ENCODE data around the gene ALAS2. TPM values are rescaled to one million over a fixed set of nuclear protein-coding genes. Genes with fewer than 3 reads are reported as not detected.
A peak's percentile ranks its signal among the peaks of the same experiment; 100 is the strongest.
"Not testable (repeated sequence)": the region's sequence is repeated elsewhere in the genome, so short reads cannot be mapped to it uniquely, and the experiment has no call there.

Gene ALAS2
- not detected for total RNA-seq

GRCh38 chrX:55030271-55031205 is at the start of gene ALAS2:
Gene ALAS2 (minus strand): TSS chrX:55030977. CDS start chrX:55026000, 4,977 bp downstream.
- Mint-ChIP-seq H3K27ac (no peak within 1 kb of the TSS), H3K27me3 (no peaks in the 10 kb centered on the region), H3K4me1 (ENCODE audit: low read depth) (no peaks in the 10 kb centered on the region), H3K4me3 (no peak within 1 kb of the TSS), H3K36me3 (no peaks in the 10 kb centered on the region), H3K9me3 (no peaks in the 10 kb centered on the region)
- intact Hi-C loops (cut with micrococcal nuclease), result no loop called here
- POLR2A ChIA-PET, result no interaction called here
- no peak for DNase-seq
- CTCF ChIA-PET, result interaction anchor here (0.7 kb wide), 1 partner anchor 21 kb away, joined by 3 read pairs; no protein-coding TSS in a partner anchor

DNA sequence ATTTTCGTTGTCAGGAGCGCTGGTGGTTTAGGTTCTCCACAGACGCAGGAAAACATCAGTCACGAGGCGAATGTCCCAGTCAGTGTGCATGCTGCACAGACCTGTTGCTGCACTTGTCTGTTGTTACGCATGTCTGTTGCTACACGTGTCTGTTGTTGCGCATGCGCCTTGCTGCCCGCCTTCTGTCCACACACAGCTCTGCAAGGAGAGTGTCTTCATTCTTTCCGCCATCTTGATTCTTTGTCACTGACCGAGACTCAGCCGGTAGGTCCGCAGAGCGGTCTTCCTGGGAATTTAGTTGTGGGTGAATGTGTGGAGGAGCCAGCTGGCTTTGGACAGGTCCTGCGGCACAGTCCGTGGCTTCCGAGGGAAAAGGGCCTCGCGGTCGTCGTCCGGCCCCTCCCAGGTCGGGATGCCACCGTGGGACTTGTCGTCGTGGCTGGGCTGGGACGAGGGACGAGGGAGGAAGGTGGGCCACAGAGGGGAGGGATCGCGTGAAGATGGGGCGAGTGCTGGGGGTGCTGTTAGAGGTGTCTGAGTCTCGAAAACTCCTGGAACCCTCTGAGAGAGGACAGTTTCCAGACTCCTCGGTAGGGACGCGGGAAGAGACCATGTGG is 44.2 kb upstream of the ALAS2 start, which contains the start of gene PAGE2B:
Gene PAGE2B, plus strand, starts transcription at position 180 of the 617 bp plus-strand sequence. CDS start 1,012 bp downstream, outside the sequence.
- ChIA-PET POLR2A (no interaction called here), CTCF (no interaction called here)
- Mint-ChIP-seq H3K36me3 (no peaks in the 10 kb centered on the region), H3K4me3 (no peak within 1 kb of the TSS), H3K4me1 (ENCODE audit: low read depth) (no peaks in the 10 kb centered on the region), H3K9me3 (no peaks in the 10 kb centered on the region), H3K27me3 (no peaks in the 10 kb centered on the region), H3K27ac (no peak within 1 kb of the TSS)
- intact Hi-C loops (cut with micrococcal nuclease), result no loop called here
- no peak for DNase-seq

DNA sequence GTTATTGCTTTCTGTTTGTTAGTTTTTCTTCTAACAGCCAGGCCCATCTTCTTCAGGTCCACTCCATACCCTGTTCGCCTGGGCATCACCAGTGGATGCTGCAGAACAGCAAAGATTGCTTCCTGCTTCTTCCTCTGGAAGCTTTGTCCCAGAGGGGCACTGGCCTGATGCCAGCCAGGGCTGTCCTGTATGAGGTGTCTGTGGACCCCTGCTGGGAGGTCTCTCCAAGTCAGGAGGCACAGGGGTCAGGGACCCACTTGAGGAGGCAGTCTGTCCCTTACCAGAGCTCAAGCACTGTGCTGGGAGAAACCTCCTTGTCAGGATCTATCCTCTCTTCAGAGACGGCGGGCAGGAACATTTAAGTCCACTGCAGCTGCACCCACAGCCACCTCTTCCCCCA is 41.5 kb upstream of the ALAS2 start:
- Mint-ChIP-seq H3K36me3 (no peaks in the 10 kb centered on the region), H3K9me3 (no peaks in the 10 kb centered on the region), H3K27me3 (no peaks in the 10 kb centered on the region), H3K4me1 (ENCODE audit: low read depth) (no peaks in the 10 kb centered on the region), H3K27ac (no peak overlapping the region), H3K4me3 (no peak overlapping the region)
- intact Hi-C loops (cut with micrococcal nuclease), result no loop called here
- POLR2A ChIA-PET, result no interaction called here
- DNase-seq, result no peak
- CTCF ChIA-PET, result no interaction called here

DNA sequence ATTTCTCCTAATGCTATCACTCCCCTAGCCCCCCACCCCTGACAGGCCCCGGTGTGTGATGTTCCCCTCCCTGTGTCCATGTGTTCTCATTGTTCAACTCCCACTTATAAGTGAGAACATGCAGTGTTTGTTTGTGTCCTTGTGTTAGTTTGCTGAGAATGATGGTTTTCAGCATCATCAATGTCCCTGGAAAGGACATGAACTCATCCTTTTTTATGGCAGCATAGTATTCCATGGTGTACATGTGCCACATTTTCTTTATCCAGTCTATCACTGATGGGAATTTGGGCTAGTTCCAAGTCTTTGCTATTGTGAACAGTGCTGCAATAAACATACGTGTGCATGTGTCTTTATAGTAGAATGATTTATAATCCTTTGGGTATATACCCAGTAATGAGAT is 36.4 kb upstream of the ALAS2 start:
- DNase-seq; H3K4me3 Mint-ChIP-seq; intact Hi-C loops (cut with micrococcal nuclease); H3K9me3 Mint-ChIP-seq; H3K27ac Mint-ChIP-seq; H3K36me3 Mint-ChIP-seq; H3K4me1 Mint-ChIP-seq (ENCODE audit: low read depth); CTCF ChIA-PET; H3K27me3 Mint-ChIP-seq; POLR2A ChIA-PET: not testable (repeated sequence)

DNA sequence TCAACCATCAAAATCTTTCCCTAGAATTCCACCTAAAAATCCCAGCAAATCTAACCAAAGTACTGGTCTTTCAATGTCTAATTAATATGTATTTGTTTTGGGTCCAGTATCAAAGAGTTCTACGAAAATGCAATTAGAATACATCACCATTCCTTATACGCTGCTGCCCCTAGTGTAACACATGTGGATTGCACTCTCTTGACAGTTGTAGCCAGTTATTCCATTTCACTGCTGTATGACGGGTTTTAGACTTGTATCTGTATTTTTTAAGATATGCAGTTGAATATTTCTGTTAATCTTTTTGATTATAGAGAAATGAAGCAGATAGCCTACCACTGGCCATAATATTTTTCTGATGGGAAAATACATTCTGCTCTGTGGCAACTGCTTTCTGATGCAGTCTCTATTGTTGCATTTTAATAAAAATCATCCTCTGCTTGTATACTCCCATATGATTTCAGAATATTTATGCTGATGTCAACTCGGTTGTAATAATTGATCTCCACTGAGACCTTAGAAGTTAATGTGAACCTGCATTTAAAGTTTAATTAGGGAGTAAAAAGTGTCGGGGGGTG is 27.0 kb upstream of the ALAS2 start:
- H3K4me3 Mint-ChIP-seq, result peak overlapping the region; percentile 35
- H3K27me3 Mint-ChIP-seq, result no peaks in the 10 kb centered on the region
- intact Hi-C loops (cut with micrococcal nuclease), result loop anchor here (1.0 to 2.0 kb wide), 3 partner anchors 57 to 166 kb away; partner anchors contain the start of gene APEX2
- peaks cover 18% of the 10 kb centered on the region for H3K4me1 Mint-ChIP-seq (ENCODE audit: low read depth)
- no peaks in the 10 kb centered on the region for H3K9me3 Mint-ChIP-seq
- peak; percentile 23 for DNase-seq
- no peak overlapping the region for H3K27ac Mint-ChIP-seq
- ChIA-PET CTCF (interaction anchor here (0.6 to 1.3 kb wide), 5 partner anchors 58 to 634 kb away, joined by 3 to 13 read pairs (median 4); partner anchors contain the start of gene APEX2), POLR2A (no interaction called here)
- H3K36me3 Mint-ChIP-seq, result no peaks in the 10 kb centered on the region

DNA sequence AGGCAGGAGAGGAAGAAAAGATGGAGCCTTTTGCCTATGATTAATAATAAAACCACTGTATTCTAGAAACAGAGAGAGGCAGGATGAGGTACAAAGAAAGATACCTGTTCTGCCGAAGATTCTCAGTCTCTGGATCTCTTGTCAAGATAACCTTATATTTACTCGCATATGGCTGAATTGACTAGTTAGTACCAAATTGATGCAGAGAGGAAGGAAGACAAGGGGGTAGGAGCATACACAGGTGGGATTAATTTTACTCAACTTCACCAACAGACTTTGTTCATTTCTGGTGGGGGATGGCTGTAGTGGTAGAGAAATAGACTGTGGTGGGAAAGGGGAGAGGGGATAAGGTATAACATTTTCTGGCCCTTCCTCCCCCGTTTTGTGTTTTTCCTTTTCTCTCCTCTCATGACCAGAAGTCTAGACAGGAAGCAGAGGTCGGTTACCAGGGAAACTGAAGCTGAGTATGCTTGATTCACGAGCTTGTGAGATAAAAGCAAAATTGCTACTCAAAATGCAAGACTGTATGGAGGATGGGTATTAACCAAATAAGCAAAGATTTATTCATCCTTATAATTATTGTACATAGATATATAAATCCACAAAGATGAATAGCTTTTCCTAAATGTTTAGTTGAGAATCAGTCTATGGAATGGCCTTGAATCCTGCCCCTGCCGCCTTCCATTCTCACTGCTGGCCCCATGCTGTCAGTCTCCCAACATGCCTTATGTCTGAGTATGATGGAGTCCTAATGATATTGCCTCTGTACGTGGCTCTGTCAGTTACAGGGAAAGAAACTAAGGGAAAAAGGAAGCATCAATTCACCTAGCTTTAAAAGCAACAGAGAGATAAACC is 26.3 kb upstream of the ALAS2 start:
- ChIA-PET POLR2A (no interaction called here), CTCF (interaction anchor here (0.6 to 1.3 kb wide), 6 partner anchors 57 to 692 kb away, joined by 3 to 13 read pairs (median 4); partner anchors contain the start of gene APEX2)
- no peaks in the 10 kb centered on the region for H3K9me3 Mint-ChIP-seq
- H3K27me3 Mint-ChIP-seq, result no peaks in the 10 kb centered on the region
- H3K4me1 Mint-ChIP-seq (ENCODE audit: low read depth), result peaks cover 18% of the 10 kb centered on the region
- peak overlapping the region; percentile 35 for H3K4me3 Mint-ChIP-seq
- peak; percentile 16 for DNase-seq
- intact Hi-C loops (cut with micrococcal nuclease), result loop anchor here (1.0 to 2.0 kb wide), 3 partner anchors 57 to 166 kb away; partner anchors contain the start of gene APEX2
- H3K27ac Mint-ChIP-seq, result peak overlapping the region; percentile 36
- H3K36me3 Mint-ChIP-seq, result no peaks in the 10 kb centered on the region

DNA sequence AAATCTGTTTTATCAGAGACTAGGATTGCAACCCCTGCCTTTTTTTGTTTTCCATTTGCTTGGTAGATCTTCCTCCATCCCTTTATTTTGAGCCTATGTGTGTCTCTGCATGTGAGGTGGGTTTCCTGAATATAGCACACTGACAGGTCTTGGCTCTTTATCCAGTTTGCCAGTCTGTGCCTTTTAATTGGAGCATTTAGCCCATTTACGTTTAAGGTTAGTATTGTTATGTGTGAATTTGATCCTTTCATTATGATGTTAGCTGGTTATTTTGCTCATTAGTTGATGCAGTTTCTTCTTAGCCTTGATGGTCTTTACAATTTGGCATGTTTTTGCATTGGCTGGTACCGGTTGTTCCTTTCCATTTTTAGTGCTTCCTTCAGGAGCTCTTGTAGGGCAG is 19.8 kb upstream of the ALAS2 start:
- intact Hi-C loops (cut with micrococcal nuclease); H3K27ac Mint-ChIP-seq; H3K27me3 Mint-ChIP-seq; H3K9me3 Mint-ChIP-seq; DNase-seq; H3K4me3 Mint-ChIP-seq; H3K4me1 Mint-ChIP-seq (ENCODE audit: low read depth); CTCF ChIA-PET; H3K36me3 Mint-ChIP-seq; POLR2A ChIA-PET: not testable (repeated sequence)

DNA sequence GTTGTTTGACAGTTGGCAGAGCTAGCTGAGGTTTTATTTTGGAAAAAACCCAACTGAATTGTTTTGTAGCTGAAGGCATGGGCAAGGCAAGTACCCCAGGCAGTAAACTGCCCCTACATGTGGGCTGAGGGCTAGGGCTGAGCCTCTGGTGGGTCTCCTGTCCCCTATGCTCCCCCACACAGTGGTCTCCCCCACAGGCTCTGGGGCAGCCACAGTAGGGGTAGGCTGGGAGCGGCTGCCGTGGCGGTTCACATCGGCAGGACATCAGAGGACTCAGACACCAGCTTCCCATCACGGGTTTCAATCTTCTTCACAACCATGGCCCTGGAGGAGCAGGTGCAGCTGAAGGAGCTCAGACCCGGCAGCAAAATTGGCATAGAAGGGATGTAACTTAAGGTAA is 10.7 kb upstream of the ALAS2 start:
- H3K4me3 Mint-ChIP-seq, result no peak overlapping the region
- peaks cover 2% of the 10 kb centered on the region for H3K9me3 Mint-ChIP-seq
- POLR2A ChIA-PET, result no interaction called here
- H3K4me1 Mint-ChIP-seq (ENCODE audit: low read depth), result no peaks in the 10 kb centered on the region
- CTCF ChIA-PET, result no interaction called here
- H3K27ac Mint-ChIP-seq, result no peak overlapping the region
- no peaks in the 10 kb centered on the region for H3K36me3 Mint-ChIP-seq
- no peak for DNase-seq
- no peaks in the 10 kb centered on the region for H3K27me3 Mint-ChIP-seq
- intact Hi-C loops (cut with micrococcal nuclease), result no loop called here

DNA sequence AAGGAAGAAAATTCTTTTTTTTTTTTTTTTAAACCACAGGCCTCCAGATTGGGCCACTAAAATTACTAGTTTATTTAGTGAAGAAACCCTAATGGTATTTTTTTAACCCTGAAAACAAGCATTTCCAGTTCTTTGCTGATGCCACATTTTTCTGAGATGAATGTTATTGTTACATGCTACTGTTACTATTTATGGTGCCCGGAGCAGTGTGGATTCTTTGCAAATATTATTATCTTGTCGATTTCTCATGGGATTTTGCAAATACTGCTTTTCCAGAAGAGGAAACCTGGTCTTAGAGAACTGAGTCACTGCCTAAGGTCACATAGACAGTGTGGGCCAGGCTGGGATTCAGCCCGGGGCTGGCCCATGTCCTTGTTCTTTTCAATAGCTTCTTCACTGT is 8.7 kb upstream of the ALAS2 start:
- peaks cover 2% of the 10 kb centered on the region for H3K9me3 Mint-ChIP-seq
- H3K36me3 Mint-ChIP-seq, result no peaks in the 10 kb centered on the region
- H3K27me3 Mint-ChIP-seq, result no peaks in the 10 kb centered on the region
- intact Hi-C loops (cut with micrococcal nuclease), result no loop called here
- H3K27ac Mint-ChIP-seq, result no peak overlapping the region
- no peak overlapping the region for H3K4me3 Mint-ChIP-seq
- POLR2A ChIA-PET, result no interaction called here
- H3K4me1 Mint-ChIP-seq (ENCODE audit: low read depth), result no peaks in the 10 kb centered on the region
- DNase-seq, result no peak
- CTCF ChIA-PET, result no interaction called here

DNA sequence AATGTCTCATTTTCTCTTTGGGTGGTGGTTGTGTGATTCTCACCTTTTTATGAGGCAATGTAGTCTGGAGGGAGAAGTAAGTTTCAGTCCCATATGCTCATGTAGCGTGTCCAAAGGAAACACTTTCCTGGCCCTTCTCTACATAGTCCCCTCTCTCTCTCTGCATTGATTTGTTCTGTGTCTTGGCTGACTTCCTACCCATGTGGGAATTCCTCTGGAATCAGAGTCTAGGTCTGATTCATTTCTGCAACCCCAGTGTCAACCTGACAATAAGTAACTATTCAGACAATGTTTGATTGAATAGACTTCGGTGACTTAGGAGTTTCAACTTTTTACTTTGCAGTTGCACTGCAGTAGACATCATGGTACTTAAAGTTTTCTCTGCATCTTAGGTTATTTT is 2.7 kb upstream of the ALAS2 start:
- intact Hi-C loops (cut with micrococcal nuclease), result no loop called here
- H3K36me3 Mint-ChIP-seq, result no peaks in the 10 kb centered on the region
- POLR2A ChIA-PET, result no interaction called here

DNA sequence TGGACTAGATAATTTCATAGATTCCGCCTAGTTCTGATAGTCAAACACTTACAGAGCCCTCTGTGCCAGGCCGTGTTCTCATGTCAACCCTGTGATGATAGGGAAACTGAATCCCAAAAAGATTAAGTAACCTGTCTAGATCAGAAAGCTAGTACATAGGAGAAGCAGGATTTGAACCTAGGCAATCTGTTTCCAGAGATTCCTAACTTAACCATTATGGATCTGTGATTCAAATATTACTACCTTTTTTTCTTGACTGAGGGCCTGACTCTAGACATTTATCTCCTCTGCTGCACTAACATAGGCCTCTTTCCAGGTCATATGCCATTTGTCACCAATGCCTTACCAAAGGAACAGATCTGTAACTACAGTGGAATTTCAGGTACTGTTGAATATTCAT is 1.5 kb downstream of the ALAS2 start:
- POLR2A ChIA-PET, result no interaction called here

More for the DNA sequence above, 2.7 kb upstream of the ALAS2 start:
- Mint-ChIP-seq H3K9me3 (no peaks in the 10 kb centered on the region), H3K4me3 (no peak overlapping the region), H3K27ac (no peak overlapping the region), H3K4me1 (ENCODE audit: low read depth) (no peaks in the 10 kb centered on the region), H3K27me3 (no peaks in the 10 kb centered on the region)
- DNase-seq, result no peak
- CTCF ChIA-PET, result no interaction called here

GRCh38 chrX:55028611-55029010 is 2.2 kb downstream of the ALAS2 start:
- Mint-ChIP-seq H3K4me3 (no peak overlapping the region), H3K27ac (no peak overlapping the region), H3K36me3 (no peaks in the 10 kb centered on the region), H3K27me3 (no peaks in the 10 kb centered on the region), H3K4me1 (ENCODE audit: low read depth) (no peaks in the 10 kb centered on the region), H3K9me3 (no peaks in the 10 kb centered on the region)
- intact Hi-C loops (cut with micrococcal nuclease), result no loop called here
- POLR2A ChIA-PET, result no interaction called here
- CTCF ChIA-PET, result no interaction called here
- DNase-seq, result no peak

More for the DNA sequence above, 1.5 kb downstream of the ALAS2 start:
- Mint-ChIP-seq H3K27me3 (no peaks in the 10 kb centered on the region), H3K9me3 (no peaks in the 10 kb centered on the region), H3K27ac (no peak overlapping the region), H3K4me1 (ENCODE audit: low read depth) (no peaks in the 10 kb centered on the region), H3K36me3 (no peaks in the 10 kb centered on the region), H3K4me3 (no peak overlapping the region)
- intact Hi-C loops (cut with micrococcal nuclease), result no loop called here
- CTCF ChIA-PET, result no interaction called here
- DNase-seq, result no peak
